HEK293T (cell line): Measurements from ENCODE around the gene MFAP3L.

ENCODE experiments used
- ARNT ChIP-seq: fragments of 450-650 bp; IDR thresholded peaks from 2 replicates; pipeline ENCODE4 v1.6.1; 2017; ENCODE audit warnings: mild to moderate bottlenecking
- BHLHE40 ChIP-seq: fragments of 450-650 bp; IDR thresholded peaks from 2 replicates; pipeline ENCODE4 v1.6.1; 2016; ENCODE audit warnings: mild to moderate bottlenecking, moderate library complexity, borderline replicate concordance
- ELF4 ChIP-seq: fragments of 450-650 bp; IDR thresholded peaks from 2 replicates; pipeline ENCODE4 v1.6.1; 2017; ENCODE audit warnings: antibody characterized with exemption
- FOXA1 ChIP-seq: fragments of 450-650 bp; IDR thresholded peaks from 2 replicates; pipeline ENCODE4 v1.6.1; 2016; ENCODE audit warnings: mild to moderate bottlenecking
- FOXK2 ChIP-seq: fragments of 450-650 bp; IDR thresholded peaks from 2 replicates; pipeline ENCODE4 v1.6.1; 2016; ENCODE audit warnings: mild to moderate bottlenecking
- FOXM1 ChIP-seq: fragments of 450-650 bp; IDR thresholded peaks from 2 replicates; pipeline ENCODE4 v1.6.1; 2017; ENCODE audit warnings: mild to moderate bottlenecking, borderline replicate concordance
- LEF1 ChIP-seq: fragments of 450-650 bp; IDR thresholded peaks from 2 replicates; pipeline ENCODE4 v1.6.1; 2017; ENCODE audit warnings: mild to moderate bottlenecking, borderline replicate concordance
- NFRKB ChIP-seq: fragments of 450-650 bp; IDR thresholded peaks from 2 replicates; pipeline ENCODE4 v1.6.1; 2016; ENCODE audit warnings: mild to moderate bottlenecking, moderate library complexity
- PKNOX1 ChIP-seq: fragments of 450-650 bp; IDR thresholded peaks from 2 replicates; pipeline ENCODE4 v1.6.1; 2016
- SP1 ChIP-seq: fragments of 450-650 bp; IDR thresholded peaks from 2 replicates; pipeline ENCODE4 v1.6.1; 2017
- TARDBP ChIP-seq: fragments of 450-650 bp; IDR thresholded peaks from 2 replicates; pipeline ENCODE4 v1.6.1; 2016
- ZNF384 ChIP-seq: fragments of 450-650 bp; IDR thresholded peaks from 2 replicates; pipeline ENCODE4 v1.6.1; 2016

- TF ChIP-seq FOXA1 (no peak), LEF1 (no peak), PKNOX1 (no peak), SP1 (no peak), ELF4 (no peak), FOXK2 (no peak), ZNF384 (no peak), FOXM1 (no peak), ARNT (no peak), TARDBP (no peak), NFRKB (no peak), BHLHE40 (no peak)
Observed at GRCh38 chr4:170004651-170005295, 21.4 kb downstream of the MFAP3L start.
